Breast epithelium (tissue), 4 donors: Measurements from ENCODE around the gene AHRR. TPM values are rescaled to one million over a fixed set of nuclear protein-coding genes. Genes with fewer than 3 reads are reported as not detected.

Source experiments
- DNase-seq, 2 donors: peaks; one replicate each; pipeline ENCODE4 v3.0.0-alpha.2; 2019; ENCODE audit warnings: low spot score in 2 of 2
- H3K27ac ChIP-seq, 2 donors: fragments of 200-600 bp; sonication (generic) in 1 of 2; one replicate each; pipeline ENCODE4 v1.5.1; 2016 to 2019; ENCODE audit warnings: mild to moderate bottlenecking in 1 of 2
- H3K27me3 ChIP-seq, 2 donors: fragments of 200-600 bp; sonication (generic) in 1 of 2; one replicate each; pipeline versions ENCODE4 v1.5.1 to v1.6.0; 2017 to 2019; ENCODE audit warnings: control low read depth in 1 of 2, mild to moderate bottlenecking in 1 of 2
- H3K36me3 ChIP-seq: fragments of 200-600 bp; one replicate; pipeline ENCODE4 v1.5.1; 2019
- H3K4me1 ChIP-seq, 2 donors: fragments of 200-600 bp; sonication (generic); one replicate each; pipeline ENCODE4 v1.5.1; 2016 to 2019; ENCODE audit warnings: control low read depth in 1 of 2
- H3K4me3 ChIP-seq, 3 donors: fragments of 200-600 bp; sonication (generic); 1 replicate in 2 of 3; 2 replicates in 1 of 3; pipeline ENCODE4 v1.5.1; 2016 to 2019; ENCODE audit warnings: mild to moderate bottlenecking in 3 of 3, moderate library complexity in 2 of 3
- H3K9me3 ChIP-seq, 2 donors: fragments of 200-600 bp; sonication (generic) in 1 of 2; one replicate each; pipeline ENCODE4 v1.5.1; 2016 to 2019; ENCODE audit warnings: control low read depth in 1 of 2
- CTCF ChIP-seq, 3 donors: fragments of 450-650 bp; IDR thresholded peaks; one replicate each; pipeline ENCODE4 v1.5.1; 2016 to 2017; ENCODE audit warnings: antibody characterized with exemption in 3 of 3, mild to moderate bottlenecking in 3 of 3, moderate library complexity in 3 of 3
- POLR2A ChIP-seq: fragments of 450-650 bp; IDR thresholded peaks from one replicate; pipeline ENCODE4 v1.6.1; 2016; ENCODE audit warnings: antibody characterized with exemption, mild to moderate bottlenecking, moderate library complexity
- POLR2AphosphoS5 ChIP-seq, 3 donors: sonication (generic); formaldehyde crosslinking; IDR thresholded peaks; one replicate each; pipeline ENCODE4 v1.6.1; 2017; ENCODE audit warnings: antibody characterized with exemption in 3 of 3
- intact Hi-C: fragments of 100-400 bp; cut with DNase I; formaldehyde crosslinking; loops from one replicate; pipeline ENCODE4 v1.15.1; 2023; ENCODE audit warnings: low total_unique reads
- total RNA-seq, 3 donors: library from RNA; depleted of rRNA; stranded (reverse); fragments of >200 nt; gene quantifications; one replicate each; pipeline ENCODE4 v1.1.0, GENCODE V29; 2016

AHRR gene
- total RNA-seq, 3 donors from 2014 or later = 0.88 to 0.98 TPM; not detected in 1

GRCh38 chr5:402615-403359 is 81.3 kb downstream of the AHRR start:
- Histone ChIP-seq H3K27ac (no peak overlapping the region), H3K27me3 (peaks cover 0 to 9% of the 10 kb centered on the region in 2 donors), H3K4me1 (no peaks in the 10 kb centered on the region), H3K9me3 (no peaks in the 10 kb centered on the region), H3K4me3 (no peak overlapping the region), H3K36me3 (no peaks in the 10 kb centered on the region)
- DNase-seq = peak in 1 of 2 donors; percentile 15
- TF ChIP-seq POLR2AphosphoS5 (IDR thresholded peaks at IDR 0.05) = no peak
- intact Hi-C loops = no loop called here

GRCh38 chr5:403995-404394 is 82.5 kb downstream of the AHRR start:
- H3K36me3 ChIP-seq = no peaks in the 10 kb centered on the region
- H3K27me3 ChIP-seq = peaks cover 0 to 9% of the 10 kb centered on the region in 2 donors
- no peak overlapping the region for H3K27ac ChIP-seq
- no peak for DNase-seq
- H3K9me3 ChIP-seq = no peaks in the 10 kb centered on the region
- no peak overlapping the region for H3K4me3 ChIP-seq
- intact Hi-C loops = no loop called here
- TF ChIP-seq POLR2A (no peak), CTCF (IDR thresholded peaks at IDR 0.05) (no peak), POLR2AphosphoS5 (IDR thresholded peaks at IDR 0.05) (no peak)
- H3K4me1 ChIP-seq = no peaks in the 10 kb centered on the region

DNA sequence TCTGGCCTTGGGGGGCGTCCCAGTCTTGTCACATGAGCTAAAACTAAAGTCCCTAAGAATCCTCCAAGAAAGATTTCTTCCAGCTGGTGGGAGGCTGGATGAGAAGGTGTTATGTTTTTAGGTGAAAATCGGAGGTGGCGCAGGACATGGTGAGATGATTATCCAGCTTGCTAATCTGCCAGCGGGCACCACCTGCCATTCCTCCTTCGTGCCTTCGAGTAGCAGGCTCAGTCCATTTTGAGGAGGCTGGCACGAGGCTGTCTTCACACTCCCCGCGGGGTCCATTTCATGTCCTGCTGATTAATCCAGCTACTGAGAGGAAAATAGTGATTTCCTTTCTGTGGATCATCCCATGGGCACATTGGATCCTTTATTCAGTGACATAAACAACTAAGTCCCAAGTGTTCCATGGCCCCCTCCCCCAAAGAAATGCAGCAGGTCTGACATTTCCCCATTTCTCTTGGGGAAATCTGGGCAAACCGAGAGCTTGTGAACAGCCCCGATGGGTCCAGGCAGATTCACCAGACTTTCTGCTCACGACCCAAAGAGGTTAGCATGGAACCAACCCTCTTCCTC is 83.2 kb downstream of the AHRR start:
- Histone ChIP-seq H3K27me3 (peaks cover 0 to 9% of the 10 kb centered on the region in 2 donors), H3K4me3 (no peak overlapping the region), H3K9me3 (no peaks in the 10 kb centered on the region), H3K27ac (no peak overlapping the region), H3K4me1 (no peaks in the 10 kb centered on the region), H3K36me3 (no peaks in the 10 kb centered on the region)
- no peak for TF ChIP-seq POLR2AphosphoS5 (IDR thresholded peaks at IDR 0.05)
- no peak for TF ChIP-seq CTCF (IDR thresholded peaks at IDR 0.05)
- TF ChIP-seq POLR2A = no peak
- intact Hi-C loops = no loop called here
- peak in 1 of 2 donors; percentile 7 for DNase-seq

GRCh38 chr5:405421-405820 is 83.9 kb downstream of the AHRR start:
- no peak for DNase-seq
- H3K27ac ChIP-seq = no peak overlapping the region
- intact Hi-C loops = no loop called here
- TF ChIP-seq POLR2A (no peak), CTCF (IDR thresholded peaks at IDR 0.05) (no peak), POLR2AphosphoS5 (IDR thresholded peaks at IDR 0.05) (no peak)
- H3K4me3 ChIP-seq = no peak overlapping the region
- H3K9me3 ChIP-seq = no peaks in the 10 kb centered on the region
- H3K27me3 ChIP-seq = peaks cover 0 to 9% of the 10 kb centered on the region in 2 donors
- H3K4me1 ChIP-seq = no peaks in the 10 kb centered on the region
- H3K36me3 ChIP-seq = no peaks in the 10 kb centered on the region

DNA sequence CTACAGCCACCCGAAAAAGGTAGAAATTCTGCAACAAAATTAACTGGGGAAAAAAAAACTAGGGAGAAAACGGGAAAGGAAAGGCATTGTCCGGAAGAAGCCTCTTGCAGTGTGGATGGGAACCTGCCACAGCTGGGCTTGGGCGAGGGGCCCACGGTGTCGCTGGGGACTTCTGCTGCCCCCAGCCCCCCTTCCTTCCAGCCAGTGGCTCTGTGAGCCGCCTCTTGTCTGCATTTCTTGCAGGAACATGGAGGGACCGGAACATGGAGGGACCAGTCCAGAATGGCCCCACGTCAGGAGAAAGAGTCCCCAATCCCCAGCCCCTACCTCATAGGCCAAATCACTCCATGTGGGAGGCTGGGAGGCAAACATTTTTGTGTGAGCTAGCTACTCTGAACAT is 84.5 kb downstream of the AHRR start:
- intact Hi-C loops = no loop called here
- Histone ChIP-seq H3K4me1 (no peaks in the 10 kb centered on the region), H3K27ac (no peak overlapping the region), H3K36me3 (no peaks in the 10 kb centered on the region), H3K9me3 (no peaks in the 10 kb centered on the region), H3K4me3 (no peak overlapping the region), H3K27me3 (peaks cover 0 to 6% of the 10 kb centered on the region in 2 donors)
- TF ChIP-seq POLR2AphosphoS5 (IDR thresholded peaks at IDR 0.05) (no peak), CTCF (IDR thresholded peaks at IDR 0.05) (no peak), POLR2A (no peak)
- DNase-seq = no peak
